Osteoblast (primary cell): ENCODE data around the gene TMEM255B. TPM values are rescaled to one million over a fixed set of nuclear protein-coding genes. Genes with fewer than 3 reads are reported as not detected.

ENCODE experiments used
- DNase-seq: peaks from one replicate; pipeline ENCODE4 v3.0.0; 2011; ENCODE audit warnings: low spot score, mixed read lengths; ENCODE audit not compliant: insufficient read length; ENCODE audit errors: missing footprints
- H2AFZ ChIP-seq: 2 replicates; pipeline ENCODE4 v1.6.0; 2011; ENCODE audit warnings: mild to moderate bottlenecking, low read length
- H3K27ac ChIP-seq: 2 replicates; pipeline ENCODE4 v1.5.1; 2011; ENCODE audit warnings: mild to moderate bottlenecking, low read depth, low read length, moderate library complexity
- H3K27me3 ChIP-seq: 2 replicates; pipeline ENCODE4 v1.6.0; 2012; ENCODE audit warnings: mild to moderate bottlenecking, control low read depth, inconsistent platforms, low read length, moderate library complexity; ENCODE audit not compliant: insufficient read depth
- H3K36me3 ChIP-seq: 2 replicates; pipeline ENCODE4 v1.5.1; 2011; ENCODE audit warnings: mild to moderate bottlenecking, low read length, control low read depth, moderate library complexity; ENCODE audit not compliant: insufficient read depth
- H3K4me1 ChIP-seq: 2 replicates; pipeline ENCODE4 v1.5.1; 2011; ENCODE audit warnings: mild to moderate bottlenecking, low read length, control low read depth, moderate library complexity; ENCODE audit not compliant: insufficient read depth
- H3K4me2 ChIP-seq: 2 replicates; pipeline ENCODE4 v1.6.0; 2011; ENCODE audit warnings: mild to moderate bottlenecking, low read length; ENCODE audit not compliant: insufficient read depth
- H3K4me3 ChIP-seq: fragments of 200-600 bp; sonication (generic); 3 replicates; pipeline ENCODE4 v1.5.1; 2012; ENCODE audit warnings: mild to moderate bottlenecking, low read length, inconsistent platforms; ENCODE audit not compliant: insufficient read depth
- H3K79me2 ChIP-seq: 2 replicates; pipeline ENCODE4 v1.6.0; 2012; ENCODE audit warnings: mild to moderate bottlenecking, low read length, control low read depth, inconsistent platforms; ENCODE audit not compliant: insufficient read depth
- H3K9me3 ChIP-seq: 2 replicates; pipeline ENCODE4 v1.5.1; 2011; ENCODE audit warnings: low read depth, low read length, control low read depth
- H4K20me1 ChIP-seq: 2 replicates; pipeline ENCODE4 v1.6.0; 2012; ENCODE audit warnings: mild to moderate bottlenecking, low read length, control low read depth; ENCODE audit not compliant: insufficient read depth
- total RNA-seq: library from RNA; depleted of rRNA; stranded (reverse); fragments of >200 nt; gene quantifications from 2 replicates; pipeline ENCODE4 v1.2.3, GENCODE V29; 2012
- TF ChIP-seq, protein P1 (sequence below): IDR thresholded peaks from 2 replicates; pipeline ENCODE4 v1.5.1; 2011; ENCODE audit warnings: mild to moderate bottlenecking, low read depth, low read length, moderate library complexity; ENCODE audit errors: extremely low read depth

TMEM255B gene
- total RNA-seq, 1 donor, result 1.8 TPM

DNA sequence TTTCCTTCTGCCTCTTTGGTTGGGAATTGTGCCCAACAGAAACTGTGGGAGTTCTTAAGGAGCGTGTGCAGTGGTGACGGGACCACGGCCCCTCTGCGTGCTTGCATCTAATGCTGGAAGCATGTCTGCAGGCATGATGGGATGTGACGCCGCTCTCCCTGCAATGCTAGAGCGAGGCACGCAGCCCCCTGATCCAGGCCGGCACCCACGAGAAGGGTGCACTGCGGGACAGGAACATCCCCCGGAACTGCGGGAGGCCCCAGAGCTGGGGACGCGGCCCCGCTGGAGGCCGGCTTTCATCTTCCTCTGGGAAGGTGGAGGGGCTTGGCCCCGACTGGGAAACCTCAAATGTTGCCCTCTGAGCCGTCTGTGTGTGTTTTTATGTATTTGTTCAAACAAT is 32.7 kb downstream of the TMEM255B start:
- peak; percentile 73 for DNase-seq

DNA sequence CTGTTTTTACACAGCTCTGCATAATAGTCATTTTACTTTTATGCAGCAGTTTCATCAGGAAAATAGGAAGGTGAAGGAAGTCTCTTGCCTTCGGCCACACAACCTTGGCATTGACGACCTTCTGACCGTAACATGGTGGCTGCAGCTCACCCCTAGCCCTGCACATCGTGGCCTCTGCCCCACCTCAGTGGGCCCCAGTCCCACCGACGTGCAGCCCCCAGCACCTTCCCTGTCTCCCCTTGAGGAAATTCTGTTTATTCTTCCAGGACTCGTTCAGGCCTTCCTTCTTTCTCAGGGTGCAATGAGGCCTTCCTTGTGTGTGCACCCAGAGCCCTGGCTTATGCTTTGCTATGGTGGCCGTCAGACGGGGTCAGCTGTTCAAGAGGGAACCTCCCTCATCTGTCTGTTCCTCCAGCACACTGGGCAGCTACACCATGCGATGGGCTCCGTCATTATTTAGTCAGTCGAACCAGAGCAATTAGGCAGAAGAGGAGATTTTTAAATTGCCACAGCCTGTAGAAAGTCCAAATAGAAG is 33.3 kb downstream of the TMEM255B start:
- Histone ChIP-seq H3K4me1 (no peaks in the 10 kb centered on the region), H3K4me2 (no peak overlapping the region), H3K27ac (no peak overlapping the region), H3K36me3 (no peaks in the 10 kb centered on the region), H4K20me1 (no peaks in the 10 kb centered on the region), H3K9me3 (no peaks in the 10 kb centered on the region), H2AFZ (no peak overlapping the region), H3K79me2 (no peaks in the 10 kb centered on the region), H3K4me3 (no peak overlapping the region), H3K27me3 (peaks cover 11% of the 10 kb centered on the region)
- TF ChIP-seq, protein P1, sequence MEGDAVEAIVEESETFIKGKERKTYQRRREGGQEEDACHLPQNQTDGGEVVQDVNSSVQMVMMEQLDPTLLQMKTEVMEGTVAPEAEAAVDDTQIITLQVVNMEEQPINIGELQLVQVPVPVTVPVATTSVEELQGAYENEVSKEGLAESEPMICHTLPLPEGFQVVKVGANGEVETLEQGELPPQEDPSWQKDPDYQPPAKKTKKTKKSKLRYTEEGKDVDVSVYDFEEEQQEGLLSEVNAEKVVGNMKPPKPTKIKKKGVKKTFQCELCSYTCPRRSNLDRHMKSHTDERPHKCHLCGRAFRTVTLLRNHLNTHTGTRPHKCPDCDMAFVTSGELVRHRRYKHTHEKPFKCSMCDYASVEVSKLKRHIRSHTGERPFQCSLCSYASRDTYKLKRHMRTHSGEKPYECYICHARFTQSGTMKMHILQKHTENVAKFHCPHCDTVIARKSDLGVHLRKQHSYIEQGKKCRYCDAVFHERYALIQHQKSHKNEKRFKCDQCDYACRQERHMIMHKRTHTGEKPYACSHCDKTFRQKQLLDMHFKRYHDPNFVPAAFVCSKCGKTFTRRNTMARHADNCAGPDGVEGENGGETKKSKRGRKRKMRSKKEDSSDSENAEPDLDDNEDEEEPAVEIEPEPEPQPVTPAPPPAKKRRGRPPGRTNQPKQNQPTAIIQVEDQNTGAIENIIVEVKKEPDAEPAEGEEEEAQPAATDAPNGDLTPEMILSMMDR, result no peak
- peak; percentile 58 for DNase-seq

More for the DNA sequence above, 32.7 kb downstream of the TMEM255B start:
- Histone ChIP-seq H3K27me3 (peaks cover 11% of the 10 kb centered on the region), H4K20me1 (no peaks in the 10 kb centered on the region), H3K36me3 (no peaks in the 10 kb centered on the region), H3K9me3 (no peaks in the 10 kb centered on the region), H3K4me2 (no peak overlapping the region), H3K4me3 (no peak overlapping the region), H2AFZ (no peak overlapping the region), H3K4me1 (peaks cover under 1% of the 10 kb centered on the region), H3K27ac (no peak overlapping the region), H3K79me2 (no peaks in the 10 kb centered on the region)
- TF ChIP-seq, protein P1, result no peak

DNA sequence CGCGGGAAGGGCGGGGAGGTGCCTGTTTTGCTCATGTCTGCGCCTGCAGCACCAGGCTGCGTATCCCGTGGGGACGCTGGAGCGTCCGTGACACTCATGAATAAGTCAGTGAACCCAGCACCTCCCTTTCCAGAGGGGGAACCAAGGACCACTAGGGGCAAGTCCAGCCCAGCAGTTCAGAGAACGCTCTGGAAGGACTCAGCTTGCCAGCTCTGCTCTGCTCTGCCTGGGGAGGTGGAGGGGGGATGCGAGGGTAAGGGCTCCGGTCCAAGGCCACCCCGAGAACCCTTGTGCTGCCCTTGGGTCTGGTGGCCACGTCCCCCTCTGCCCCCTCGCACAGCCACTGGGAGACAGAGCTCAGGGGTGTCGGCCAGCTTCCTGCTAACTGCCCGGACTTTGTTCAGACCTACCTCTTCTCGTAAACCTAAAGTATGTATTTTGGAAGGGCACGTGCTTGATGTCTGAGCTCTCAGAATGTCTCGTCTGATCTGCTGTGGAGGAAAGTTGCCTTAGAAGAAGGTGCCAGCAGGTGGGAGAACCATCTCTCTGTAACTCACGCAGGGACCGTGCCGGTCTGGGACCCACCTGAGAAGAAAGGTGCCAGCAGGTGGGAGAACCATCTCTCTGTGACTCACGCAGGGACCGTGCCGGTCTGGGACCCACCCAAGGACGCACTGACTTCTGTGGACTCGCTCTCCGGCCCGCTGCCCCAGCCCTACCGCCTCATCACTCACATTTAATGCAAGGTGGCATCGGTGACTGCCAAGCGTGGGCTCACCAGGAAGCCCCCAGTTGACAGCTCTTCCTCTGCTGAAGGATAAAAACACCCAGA is 34.1 kb downstream of the TMEM255B start:
- Histone ChIP-seq H3K27me3 (peaks cover 14% of the 10 kb centered on the region), H3K4me3 (no peak overlapping the region), H3K4me1 (no peaks in the 10 kb centered on the region), H3K4me2 (no peak overlapping the region), H2AFZ (no peak overlapping the region), H4K20me1 (no peaks in the 10 kb centered on the region), H3K9me3 (no peaks in the 10 kb centered on the region), H3K79me2 (no peaks in the 10 kb centered on the region), H3K27ac (no peak overlapping the region), H3K36me3 (no peaks in the 10 kb centered on the region)
- DNase-seq, result peak; percentile 48
- TF ChIP-seq, protein P1, result no peak

DNA sequence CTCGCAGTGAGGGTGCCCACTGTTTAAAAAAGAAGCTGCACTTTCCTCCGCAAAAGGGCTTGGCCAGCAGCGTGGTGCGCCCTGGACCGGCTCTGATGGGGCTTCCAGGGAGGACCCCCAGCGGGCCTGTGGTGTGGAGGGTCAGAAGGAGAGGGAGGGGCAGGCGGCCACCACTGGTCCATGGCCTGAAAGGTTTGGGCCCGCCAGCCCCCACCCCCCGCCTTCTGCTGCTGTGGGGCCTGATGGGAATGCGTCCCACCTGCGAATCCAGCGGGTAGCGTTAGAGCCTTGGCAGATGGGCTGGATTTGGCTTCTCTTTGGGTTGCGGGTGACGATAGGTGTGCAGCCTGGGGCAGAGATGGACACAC is 34.7 kb downstream of the TMEM255B start:
- no peak overlapping the region for H2AFZ ChIP-seq
- H3K4me3 ChIP-seq, result no peak overlapping the region
- peaks cover 16% of the 10 kb centered on the region for H3K27me3 ChIP-seq
- no peaks in the 10 kb centered on the region for H4K20me1 ChIP-seq
- H3K4me2 ChIP-seq, result no peak overlapping the region
- no peak overlapping the region for H3K27ac ChIP-seq
- H3K36me3 ChIP-seq, result no peaks in the 10 kb centered on the region
- TF ChIP-seq, protein P1, result no peak
- no peak for DNase-seq
- H3K4me1 ChIP-seq, result no peaks in the 10 kb centered on the region
- no peaks in the 10 kb centered on the region for H3K9me3 ChIP-seq
- no peaks in the 10 kb centered on the region for H3K79me2 ChIP-seq
